OCI-LY7 (cell line): ENCODE results near the gene CBFA2T2. TPM values are rescaled to one million over a fixed set of nuclear protein-coding genes. Genes with fewer than 3 reads are reported as not detected.

ENCODE experiments used
- BruUV-seq: library from RNA; stranded (reverse); fragments of 400-500 nt; replicated peaks from 2 replicates; lab custom pipeline; 2021; lab: Mats Ljungman, UMichigan
- CTCF ChIA-PET: fragments of 300-600 bp; sonication (Branson Sonifier 250); formaldehyde crosslinking; loops from one replicate; lab custom pipeline; 2022; ENCODE audit warnings: antibody characterized with exemption; ENCODE audit not compliant: unreplicated experiment; lab: Charles Lee
- POLR2A ChIA-PET: fragments of 300-600 bp; sonication (Branson Sonifier 250); formaldehyde crosslinking; loops from one replicate; lab custom pipeline; 2022; ENCODE audit warnings: antibody characterized with exemption; lab: Charles Lee
- DNase-seq: peaks from one replicate; pipeline ENCODE4 v3.0.0-alpha.2; 2015; ENCODE audit warnings: low spot score
- H2AFZ ChIP-seq: fragments of 200-600 bp; sonication (generic), shearing (Covaris generic); 2 replicates; pipeline ENCODE4 v1.6.1; 2014; ENCODE audit warnings: mild to moderate bottlenecking, antibody characterized with exemption, low read length, moderate library complexity
- H3K27ac ChIP-seq: fragments of 200-600 bp; sonication (generic); 2 replicates; pipeline ENCODE4 v1.5.1; 2014; ENCODE audit warnings: mixed run types, low read depth, mild to moderate bottlenecking, moderate library complexity, low read length, inconsistent platforms; ENCODE audit not compliant: poor library complexity, severe bottlenecking
- H3K36me3 ChIP-seq: fragments of 200-600 bp; sonication (generic); 2 replicates; pipeline ENCODE4 v1.6.1; 2014; ENCODE audit warnings: mild to moderate bottlenecking, antibody characterized with exemption, low read length, moderate library complexity, mixed read lengths; ENCODE audit not compliant: insufficient read depth
- H3K4me1 ChIP-seq: fragments of 200-600 bp; sonication (generic); 2 replicates; pipeline ENCODE4 v1.5.1; 2014; ENCODE audit warnings: mild to moderate bottlenecking, low read length; ENCODE audit not compliant: insufficient read depth, poor library complexity, severe bottlenecking
- H3K4me2 ChIP-seq: fragments of 200-600 bp; sonication (generic); 2 replicates; pipeline ENCODE4 v1.6.1; 2014; ENCODE audit warnings: mild to moderate bottlenecking, low read length
- H3K4me3 ChIP-seq: fragments of 200-600 bp; sonication (generic); 2 replicates; pipeline ENCODE4 v1.5.1; 2014; ENCODE audit warnings: mild to moderate bottlenecking, low read depth, low read length; ENCODE audit not compliant: poor library complexity, severe bottlenecking
- H3K79me2 ChIP-seq: fragments of 200-600 bp; sonication (generic); 2 replicates; pipeline ENCODE4 v1.6.1; 2016; ENCODE audit warnings: low read depth, mild to moderate bottlenecking, low read length, moderate library complexity, mixed read lengths; ENCODE audit not compliant: insufficient read depth
- H3K9me2 ChIP-seq: fragments of 200-600 bp; sonication (generic); 2 replicates; pipeline ENCODE4 v1.6.1; 2016; ENCODE audit warnings: mild to moderate bottlenecking, low read length, mixed read lengths; ENCODE audit not compliant: insufficient read depth
- H3K9me3 ChIP-seq: fragments of 200-600 bp; sonication (generic); 2 replicates; pipeline ENCODE4 v1.6.1; 2014; ENCODE audit warnings: mild to moderate bottlenecking, mixed run types, low read length, mixed read lengths
- H4K20me1 ChIP-seq: fragments of 200-600 bp; sonication (generic); 2 replicates; pipeline ENCODE4 v1.6.1; 2014; ENCODE audit warnings: mild to moderate bottlenecking, antibody characterized with exemption, low read length, moderate library complexity, mixed read lengths; ENCODE audit not compliant: insufficient read depth
- EZH2phosphoT487 ChIP-seq: fragments of 200-600 bp; sonication (generic); IDR thresholded peaks from 2 replicates; pipeline ENCODE4 v1.6.1; 2018; ENCODE audit warnings: low read depth, borderline replicate concordance, mild to moderate bottlenecking, mixed run types, antibody characterized with exemption, low read length, moderate library complexity, mixed read lengths
- intact Hi-C: fragments of 100-400 bp; cut with micrococcal nuclease; formaldehyde crosslinking; loops from one replicate; pipeline ENCODE4 v1.10.0; 2022; ENCODE audit not compliant: unreplicated experiment
- total RNA-seq, 2 experiments: library from RNA; depleted of rRNA in 1 of 2; stranded (reverse); fragments of >200 nt in 1 of 2; shearing (Covaris generic) in 1 of 2; gene quantifications; 2 replicates each; pipeline ENCODE4 v1.2.3, GENCODE V29; 2014 to 2022
- TF ChIP-seq, protein P1 (sequence below): fragments of 200-600 bp; sonication (generic); conservative IDR thresholded peaks from 2 replicates; pipeline ENCODE4 v1.5.1; 2014; ENCODE audit warnings: mild to moderate bottlenecking, antibody characterized with exemption, low read length, moderate library complexity, mixed read lengths

CBFA2T2 gene
- total RNA-seq, 2 experiments from 2014 or later = 20.7 to 32.9 TPM

DNA sequence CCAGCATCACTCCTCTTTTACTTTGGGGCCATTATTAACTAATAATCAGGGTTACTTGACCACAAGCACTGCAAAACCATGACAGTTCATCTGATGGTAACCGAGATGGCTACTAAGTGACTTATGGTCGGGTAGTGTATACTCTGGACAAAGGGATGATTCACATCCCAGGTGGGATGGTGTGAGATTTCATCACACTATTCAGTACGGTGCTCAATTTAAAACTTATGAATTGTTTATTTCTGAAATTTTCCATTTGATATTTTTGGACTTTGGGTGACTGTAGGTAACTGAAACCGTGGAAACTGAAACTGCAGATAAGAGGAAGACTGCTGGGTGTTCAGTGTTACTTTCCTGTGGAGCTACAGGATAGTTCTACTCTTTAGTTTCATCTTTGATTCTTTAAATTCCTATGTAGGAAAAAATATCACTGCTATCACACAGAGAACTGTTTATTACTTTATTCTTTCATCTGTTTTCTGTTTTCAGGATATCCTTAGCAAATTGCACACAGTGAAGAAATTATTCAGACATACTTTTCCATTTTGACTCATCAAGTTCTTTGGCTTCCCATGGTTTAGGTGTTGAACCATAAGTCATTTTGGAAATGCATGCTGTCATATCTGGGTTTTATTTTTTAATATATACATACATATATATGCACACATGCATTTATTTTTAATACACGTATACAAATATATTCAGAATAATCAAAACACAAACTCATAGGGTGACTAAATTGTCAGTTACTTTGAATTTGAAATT is 113.1 kb downstream of the CBFA2T2 start:
- H3K27ac ChIP-seq = peak overlapping the region; percentile 72
- POLR2A ChIA-PET = interaction anchor here (0.5 to 3.2 kb wide), 4 partner anchors 10 to 158 kb away, joined by 3 to 16 read pairs (median 4); no protein-coding TSS in a partner anchor
- H3K4me3 ChIP-seq = peak overlapping the region; percentile 51
- peaks cover 61% of the 10 kb centered on the region for H3K79me2 ChIP-seq
- peak overlapping the region; percentile 89 for H3K4me2 ChIP-seq
- intact Hi-C loops = no loop called here
- peaks cover 66% of the 10 kb centered on the region for H3K4me1 ChIP-seq
- no peak overlapping the region; the same call in 1 of the 2 replicates for H2AFZ ChIP-seq
- H4K20me1 ChIP-seq = no peaks in the 10 kb centered on the region
- no TSS peak for BruUV-seq
- no peaks in the 10 kb centered on the region for H3K9me2 ChIP-seq
- H3K36me3 ChIP-seq = peaks cover 73% of the 10 kb centered on the region
- TF ChIP-seq EZH2phosphoT487 = no peak
- TF ChIP-seq, protein P1, sequence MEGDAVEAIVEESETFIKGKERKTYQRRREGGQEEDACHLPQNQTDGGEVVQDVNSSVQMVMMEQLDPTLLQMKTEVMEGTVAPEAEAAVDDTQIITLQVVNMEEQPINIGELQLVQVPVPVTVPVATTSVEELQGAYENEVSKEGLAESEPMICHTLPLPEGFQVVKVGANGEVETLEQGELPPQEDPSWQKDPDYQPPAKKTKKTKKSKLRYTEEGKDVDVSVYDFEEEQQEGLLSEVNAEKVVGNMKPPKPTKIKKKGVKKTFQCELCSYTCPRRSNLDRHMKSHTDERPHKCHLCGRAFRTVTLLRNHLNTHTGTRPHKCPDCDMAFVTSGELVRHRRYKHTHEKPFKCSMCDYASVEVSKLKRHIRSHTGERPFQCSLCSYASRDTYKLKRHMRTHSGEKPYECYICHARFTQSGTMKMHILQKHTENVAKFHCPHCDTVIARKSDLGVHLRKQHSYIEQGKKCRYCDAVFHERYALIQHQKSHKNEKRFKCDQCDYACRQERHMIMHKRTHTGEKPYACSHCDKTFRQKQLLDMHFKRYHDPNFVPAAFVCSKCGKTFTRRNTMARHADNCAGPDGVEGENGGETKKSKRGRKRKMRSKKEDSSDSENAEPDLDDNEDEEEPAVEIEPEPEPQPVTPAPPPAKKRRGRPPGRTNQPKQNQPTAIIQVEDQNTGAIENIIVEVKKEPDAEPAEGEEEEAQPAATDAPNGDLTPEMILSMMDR = no peak
- DNase-seq = peak; percentile 52
- CTCF ChIA-PET = no interaction called here
- H3K9me3 ChIP-seq = no peaks in the 10 kb centered on the region

DNA sequence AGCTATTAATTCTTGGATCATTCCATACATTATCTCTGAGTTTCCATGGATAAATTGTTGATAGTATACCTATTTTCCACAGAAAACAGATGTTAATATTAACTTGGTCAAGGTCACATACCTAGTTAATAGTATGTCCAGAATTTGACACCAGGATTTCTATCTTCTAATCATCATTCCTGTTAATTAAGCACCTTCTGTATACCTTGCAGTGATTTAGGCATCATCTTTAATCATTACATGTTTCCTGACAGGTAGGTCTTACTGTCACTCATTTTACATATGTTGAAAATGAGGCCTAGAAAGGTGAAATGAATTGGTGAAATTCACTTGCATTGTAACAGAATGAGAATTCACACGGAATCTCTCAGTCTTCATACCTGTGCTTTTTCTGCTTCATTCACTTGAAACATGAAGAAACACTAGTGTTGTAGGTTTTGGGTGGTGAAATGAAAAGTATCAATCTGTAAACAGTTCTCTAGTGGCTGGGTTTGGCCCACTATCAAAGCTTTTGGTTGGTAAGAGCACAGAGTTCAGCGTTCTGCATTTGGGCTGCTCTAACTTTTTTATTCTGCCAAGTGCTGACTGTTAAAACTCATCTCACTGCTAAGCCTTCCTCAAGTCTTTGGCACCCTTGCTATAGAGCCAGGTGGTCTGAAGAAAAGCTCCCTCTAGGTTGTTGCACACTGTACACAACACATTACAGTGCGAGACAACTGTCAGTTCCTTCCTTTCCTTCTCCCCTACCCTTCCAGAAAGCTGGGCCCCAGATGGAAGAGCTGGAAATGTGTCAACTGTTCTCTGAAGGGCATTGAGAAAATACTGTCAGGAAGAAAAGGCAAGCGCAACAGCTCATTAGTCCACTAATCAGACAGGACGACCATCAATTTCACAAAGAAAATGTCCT is 114.4 kb downstream of the CBFA2T2 start:
- POLR2A ChIA-PET = interaction anchor here (0.5 to 3.2 kb wide), 12 partner anchors 8 to 735 kb away, joined by 3 to 16 read pairs (median 5); no protein-coding TSS in a partner anchor
- Histone ChIP-seq H3K27ac (peak overlapping the region; percentile 69), H2AFZ (no peak overlapping the region), H3K4me1 (peaks cover 80% of the 10 kb centered on the region), H4K20me1 (no peaks in the 10 kb centered on the region), H3K36me3 (peaks cover 83% of the 10 kb centered on the region), H3K4me2 (peak overlapping the region; percentile 89), H3K9me3 (no peaks in the 10 kb centered on the region), H3K4me3 (no peak overlapping the region), H3K79me2 (peaks cover 63% of the 10 kb centered on the region), H3K9me2 (no peaks in the 10 kb centered on the region)
- CTCF ChIA-PET = interaction anchor here (0.5 to 0.8 kb wide), 2 partner anchors 28 to 57 kb away, joined by 3 to 4 read pairs; no protein-coding TSS in a partner anchor
- peak; percentile 34 for DNase-seq
- BruUV-seq = no TSS peak
- intact Hi-C loops = no loop called here
- no peak for TF ChIP-seq EZH2phosphoT487
- TF ChIP-seq, protein P1 = no peak
